ENCODE measurements around the gene NTF3.

The NTF3 gene

DNA sequence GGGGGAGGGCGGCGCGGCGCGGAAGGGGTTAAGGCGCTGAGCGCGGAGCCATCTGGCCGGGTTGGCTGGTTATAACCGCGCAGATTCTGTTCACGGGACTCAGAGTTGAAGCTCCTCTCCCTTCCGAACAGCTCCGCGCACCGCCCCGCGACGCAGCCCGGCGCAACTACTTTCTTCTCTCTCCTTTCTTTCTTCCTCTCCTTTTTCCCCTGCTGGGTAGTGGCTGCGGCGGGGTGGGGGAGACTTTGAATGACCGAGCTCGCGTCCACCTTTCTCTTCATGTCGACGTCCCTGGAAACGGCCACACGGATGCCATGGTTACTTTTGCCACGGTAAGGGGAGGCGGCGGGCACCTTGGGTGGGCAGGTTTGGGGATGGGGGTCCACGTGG is at the start of gene NTF3:
Gene NTF3, plus strand, starts transcription at position 98 of the 390 bp plus-strand sequence. Its CDS starts 217 bp downstream, at position 315.
- DNase-seq = no peak

DNA sequence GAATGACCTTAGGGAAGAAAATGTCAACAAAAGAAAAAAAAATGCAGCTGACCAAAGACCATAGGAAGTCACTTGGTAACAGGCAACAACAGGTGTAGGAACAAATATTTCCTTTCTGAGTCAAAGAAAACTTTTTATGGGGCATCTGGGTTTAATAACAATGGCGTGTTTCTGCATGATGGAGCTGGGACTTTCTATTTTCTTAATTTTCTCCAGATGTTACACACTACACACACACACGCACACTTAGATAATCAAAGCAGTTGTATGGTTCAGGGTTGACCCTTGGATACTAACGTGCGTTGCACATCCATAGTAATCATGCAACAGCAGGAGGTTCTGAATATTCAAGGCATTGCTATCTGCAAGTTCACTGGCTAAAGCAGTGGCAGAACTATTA is 47.9 kb upstream of the NTF3 start:
- DNase-seq = no peak

DNA sequence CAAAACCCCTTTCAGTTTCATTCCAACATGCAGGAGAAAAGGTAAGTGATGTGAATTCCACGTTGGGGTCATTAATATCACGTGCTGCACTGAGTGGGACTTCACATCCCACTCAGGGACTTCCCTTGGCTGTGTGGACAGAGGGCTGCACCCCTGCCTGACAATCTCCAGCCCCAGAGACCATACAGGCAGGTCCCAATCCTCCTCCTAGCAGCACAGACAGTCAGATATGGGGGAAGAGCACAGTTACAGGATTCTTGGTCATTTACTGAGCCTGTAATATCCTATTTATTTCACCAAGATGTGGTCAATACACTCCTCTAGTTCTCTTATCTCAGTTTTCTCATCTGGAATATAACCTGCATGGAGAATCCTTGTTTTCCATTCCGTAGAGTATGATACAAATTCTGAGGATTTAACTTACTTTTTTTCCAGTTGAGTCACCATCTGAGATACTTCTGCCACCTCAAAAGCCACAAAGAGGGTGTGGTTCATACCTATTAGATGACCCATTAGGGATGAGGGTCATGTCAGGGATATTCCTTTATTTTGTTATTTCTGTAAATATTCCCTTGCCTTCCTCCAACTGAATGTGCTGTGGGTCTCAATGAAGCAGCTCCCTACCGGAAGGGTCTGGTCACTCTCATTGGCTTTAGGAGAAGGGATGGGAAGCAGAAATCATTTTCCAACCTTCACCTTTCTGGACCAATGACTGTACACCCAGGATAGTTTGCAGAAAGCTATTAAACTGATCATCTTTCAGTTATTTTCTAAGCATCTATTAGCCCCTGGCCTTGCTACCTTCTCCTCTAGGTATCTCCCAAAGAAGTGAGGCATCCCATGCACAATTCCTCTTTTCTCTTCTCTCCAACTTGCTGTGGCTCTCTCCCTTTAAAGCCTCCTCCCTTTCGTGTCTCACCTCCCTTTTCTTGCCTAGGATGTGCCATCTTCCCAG is 43.0 kb upstream of the NTF3 start:
- DNase-seq = no peak

DNA sequence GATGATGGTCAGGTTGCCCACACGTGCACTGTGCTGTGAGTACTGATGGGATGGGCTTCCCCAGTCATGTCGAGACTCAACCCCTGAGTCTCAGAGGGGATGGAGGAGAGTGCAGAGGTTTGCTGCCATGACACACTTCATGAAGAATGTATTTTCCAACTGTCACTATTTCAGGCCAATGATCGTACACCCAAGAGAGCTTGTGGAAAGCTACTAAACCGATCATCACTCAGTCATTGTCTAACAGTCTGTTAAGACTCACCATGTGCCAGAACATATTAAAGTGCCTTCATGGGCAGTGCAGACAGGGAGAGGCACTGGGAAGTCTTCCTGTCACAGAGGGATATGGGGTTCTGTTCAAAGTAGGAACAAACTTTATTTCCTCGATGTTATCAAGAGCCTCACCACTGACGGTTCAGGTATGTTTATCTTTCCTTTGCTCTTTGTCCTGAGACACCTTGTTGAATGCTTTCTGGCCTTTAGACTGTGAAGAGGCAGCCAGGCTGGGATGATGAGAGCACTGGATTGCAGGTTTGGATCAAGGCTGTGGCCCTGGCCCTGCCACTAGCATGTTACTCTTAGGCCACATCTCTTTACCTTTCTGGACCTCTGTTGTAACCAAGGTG is 41.6 kb upstream of the NTF3 start:
- DNase-seq = no peak

DNA sequence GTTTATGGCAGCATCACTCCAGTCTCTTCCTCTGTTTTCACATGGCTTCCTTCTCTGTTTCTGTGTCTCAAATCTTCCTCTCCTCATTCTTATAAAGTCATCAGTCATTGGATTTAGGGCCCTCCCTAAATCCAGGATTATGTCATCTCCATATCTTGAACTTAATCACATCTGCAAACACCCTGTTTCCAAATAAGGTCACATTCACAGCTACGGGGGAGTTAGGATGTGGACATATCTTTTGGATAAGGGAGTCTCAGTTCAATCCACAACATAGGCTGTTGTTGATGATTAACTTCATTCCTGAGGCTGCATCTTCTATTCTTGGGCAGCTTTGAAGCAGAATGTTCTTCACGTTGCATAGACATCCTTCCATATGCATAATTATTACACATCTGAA is 40.3 kb upstream of the NTF3 start:
- DNase-seq = no peak

DNA sequence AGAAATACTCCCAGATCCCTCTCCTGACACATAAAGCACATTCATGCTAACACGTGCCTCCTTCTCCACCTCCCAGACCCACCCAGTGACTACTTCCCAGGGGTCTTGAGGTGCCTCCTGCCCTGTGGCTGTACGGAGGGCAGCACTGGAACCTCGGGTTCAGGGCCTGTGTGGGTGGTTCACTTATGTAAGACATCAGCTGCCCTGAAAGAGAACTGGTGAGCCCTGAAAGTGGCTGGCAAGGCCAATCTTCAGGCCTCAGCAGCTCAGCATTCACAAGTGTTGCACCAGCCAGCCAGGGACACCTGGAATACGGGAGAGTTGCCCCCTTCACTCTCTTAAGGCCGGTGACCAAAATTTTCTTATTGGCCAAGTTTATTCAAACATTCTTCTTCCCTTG is 38.9 kb upstream of the NTF3 start:
- DNase-seq = no peak

DNA sequence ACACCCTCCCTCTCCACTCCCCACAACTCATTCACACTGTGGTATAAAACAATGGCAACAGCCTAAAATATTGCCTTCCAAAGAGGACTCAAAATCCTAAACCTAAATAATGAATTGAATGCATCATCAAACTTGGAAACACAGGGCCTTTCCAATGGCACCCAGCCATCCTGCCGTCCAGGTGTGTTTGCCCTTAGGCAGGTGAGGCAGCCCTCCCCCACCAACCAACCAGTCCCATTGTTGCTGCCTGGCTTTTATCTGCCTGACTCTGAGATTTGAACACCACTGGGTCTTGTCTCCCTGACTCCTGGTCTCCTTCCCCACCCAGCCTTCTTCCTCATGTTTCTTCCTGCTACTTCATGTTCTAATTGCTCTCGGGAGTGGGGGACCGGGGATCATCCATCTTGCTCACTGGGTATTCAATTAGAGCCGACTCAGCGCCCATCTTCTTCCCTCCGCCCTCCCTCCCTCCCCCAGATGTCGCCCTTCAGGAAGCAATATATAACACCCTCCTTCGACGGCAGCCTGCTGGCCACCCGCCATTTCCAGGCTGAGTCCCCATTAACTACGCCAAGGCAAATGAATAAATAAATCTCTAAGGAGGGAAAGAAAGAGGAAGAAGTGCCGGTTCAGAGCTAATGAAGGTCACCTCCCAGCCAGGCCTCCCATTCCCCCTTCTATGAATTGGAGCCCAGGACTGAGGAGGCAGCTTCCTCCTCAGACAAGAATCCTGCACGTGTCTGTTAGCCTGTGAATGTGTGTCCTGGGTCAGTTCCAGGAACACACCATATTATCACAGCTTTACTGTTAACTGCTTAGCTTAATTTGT is 36.3 kb upstream of the NTF3 start:
- no peak for DNase-seq

DNA sequence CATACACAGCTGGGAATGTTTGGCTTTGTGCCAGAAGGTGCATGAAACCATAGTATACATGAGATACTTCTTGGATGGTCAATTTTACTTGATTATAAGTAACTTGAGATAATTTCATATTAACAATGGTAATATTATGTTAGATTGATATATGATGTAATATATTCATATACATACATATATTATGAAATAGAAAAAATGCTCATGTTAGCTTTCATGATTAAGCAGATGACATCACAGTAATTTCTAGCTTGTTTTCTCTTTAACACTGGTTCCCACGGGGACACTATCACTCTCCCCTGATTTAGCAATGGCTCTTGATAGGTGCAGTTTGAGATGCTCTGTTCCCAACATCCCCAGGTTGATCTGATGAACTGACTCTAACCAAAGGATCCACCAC is 35.4 kb upstream of the NTF3 start:
- DNase-seq = no peak

DNA sequence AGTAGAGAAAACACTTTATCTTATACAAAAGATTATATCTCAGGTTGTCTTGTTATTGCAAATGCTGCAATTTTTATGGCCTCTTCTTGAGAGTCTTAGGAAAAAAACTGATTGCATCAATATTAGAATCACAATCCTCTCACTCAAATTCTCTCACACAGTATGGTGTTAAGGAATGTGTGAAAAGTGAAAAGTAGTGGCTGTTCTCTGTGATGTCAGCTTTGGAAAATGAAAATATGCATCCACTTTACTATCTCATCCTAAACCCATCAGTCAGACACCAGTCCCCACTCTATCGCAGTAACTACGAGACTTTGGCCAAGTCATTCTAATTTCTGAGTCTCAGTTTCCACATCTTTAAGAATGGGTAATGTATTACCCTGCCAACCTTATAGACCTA is 32.6 kb upstream of the NTF3 start:
- DNase-seq = no peak

DNA sequence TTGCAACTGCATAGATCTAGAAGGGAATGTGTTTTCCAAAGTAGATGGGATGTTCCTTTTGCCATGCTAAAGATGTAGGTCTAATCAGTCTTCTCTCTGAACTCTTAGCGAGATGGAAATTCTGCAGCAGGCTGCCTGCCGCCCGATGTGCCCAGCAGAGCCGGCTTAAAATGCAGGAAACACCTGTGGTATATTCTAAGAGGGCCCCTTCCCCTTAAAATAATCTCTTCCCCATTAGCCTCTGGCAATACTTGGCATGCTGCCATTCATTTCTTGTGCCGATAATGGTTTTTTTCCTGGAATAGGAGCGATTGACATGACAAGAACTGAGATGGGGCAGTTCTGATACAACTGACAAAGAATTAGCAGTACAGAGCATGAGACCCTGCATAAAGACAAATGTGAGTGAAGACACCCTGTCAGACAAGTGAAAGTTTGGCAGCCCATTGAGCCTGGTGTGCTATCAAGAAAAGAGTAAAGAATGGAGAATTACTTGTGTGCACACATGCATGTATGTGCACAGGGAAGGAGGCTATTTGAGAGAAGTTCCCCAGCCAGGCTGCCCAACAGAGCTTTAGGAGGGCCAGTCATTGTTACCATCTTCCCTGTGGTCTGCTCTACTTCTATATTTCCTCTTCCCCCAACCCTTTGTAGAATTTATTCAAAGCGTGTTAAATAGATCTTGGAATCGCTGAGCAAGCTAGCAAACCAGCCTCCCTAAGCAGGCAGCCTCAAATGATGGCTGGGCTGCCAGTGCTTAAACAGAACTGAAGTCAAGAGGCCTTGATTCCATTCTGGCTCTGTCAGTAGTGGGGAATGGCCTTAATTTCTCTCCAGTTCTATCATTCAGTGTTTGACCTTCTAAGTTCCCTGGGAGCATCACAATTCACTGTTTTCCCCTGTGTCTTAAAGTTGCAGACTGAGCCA is 29.6 kb upstream of the NTF3 start:
- DNase-seq = no peak

DNA sequence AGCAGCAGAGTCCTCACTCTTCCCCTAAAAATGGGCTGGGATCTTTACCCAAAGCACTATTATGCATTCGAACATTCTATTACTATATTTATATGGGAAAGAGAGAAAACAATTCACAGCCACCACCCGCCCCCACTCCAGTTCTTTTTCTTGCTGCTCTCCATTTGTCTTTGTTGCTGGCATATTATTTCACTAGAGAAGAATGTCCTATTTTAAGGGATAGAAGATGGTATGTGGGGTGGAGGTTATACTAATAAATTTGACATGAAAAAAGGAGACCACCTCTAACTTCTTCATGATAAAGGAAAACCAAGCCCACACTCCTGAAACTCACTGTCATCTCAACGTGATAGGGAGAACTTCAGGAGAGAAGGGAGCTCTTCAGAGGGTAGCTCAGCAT is 28.5 kb upstream of the NTF3 start:
- no peak for DNase-seq

DNA sequence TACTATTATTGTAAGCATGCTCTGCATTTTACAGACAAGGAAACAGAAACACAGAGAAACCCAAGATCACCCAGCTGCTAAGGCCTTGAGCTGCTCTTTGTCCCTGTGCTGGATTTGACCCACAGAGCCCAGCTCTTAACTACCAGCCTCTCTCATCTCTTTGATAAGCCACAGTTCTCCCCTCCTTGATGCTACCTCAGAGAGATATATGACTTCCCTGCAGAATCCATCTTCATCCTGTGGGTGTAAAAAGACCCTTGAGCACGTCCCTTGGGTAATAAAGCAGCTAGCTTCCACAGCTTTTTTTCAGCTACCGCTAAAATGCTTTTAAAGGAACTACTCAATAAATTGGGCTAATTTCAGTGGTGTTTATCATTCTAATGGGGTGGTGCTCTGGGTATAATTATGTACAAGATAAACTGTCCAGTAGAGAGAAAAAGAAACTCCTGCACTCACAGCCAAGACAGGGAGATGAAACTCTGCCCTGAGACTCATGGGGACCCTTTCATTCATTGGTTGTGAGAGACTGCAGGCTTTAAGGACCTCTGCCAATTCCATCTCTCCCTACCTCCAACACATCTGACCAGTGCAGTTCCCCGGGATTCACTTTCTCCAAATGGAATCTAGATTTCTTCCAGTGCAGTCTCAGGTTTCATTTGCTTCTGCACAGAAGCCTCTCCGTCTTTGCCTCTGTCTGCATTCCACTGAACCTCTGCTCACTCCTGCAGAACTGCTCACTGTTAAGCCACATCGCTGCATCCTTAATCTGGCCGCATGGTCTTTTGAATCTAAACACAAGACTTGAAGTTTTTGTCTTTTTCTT is 24.7 kb upstream of the NTF3 start:
- no peak for DNase-seq

DNA sequence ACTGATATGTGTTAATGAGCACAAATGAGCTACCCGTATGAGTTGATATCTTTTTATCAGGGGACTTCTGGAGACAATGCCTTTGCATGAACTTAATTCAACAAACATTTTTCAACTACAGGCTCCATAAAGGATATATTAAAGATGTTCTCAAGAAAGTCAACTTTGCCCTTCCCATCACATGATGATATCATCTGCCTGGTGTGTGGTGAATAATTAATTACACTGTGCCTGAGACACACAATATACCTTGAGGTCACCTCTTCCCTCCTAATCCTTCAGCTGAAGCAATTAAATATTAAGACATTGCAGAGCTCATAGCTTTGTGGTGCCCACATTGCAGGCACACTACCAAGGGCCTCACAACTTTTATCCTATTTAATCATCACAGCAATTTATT is 22.3 kb upstream of the NTF3 start:
- no peak for DNase-seq

DNA sequence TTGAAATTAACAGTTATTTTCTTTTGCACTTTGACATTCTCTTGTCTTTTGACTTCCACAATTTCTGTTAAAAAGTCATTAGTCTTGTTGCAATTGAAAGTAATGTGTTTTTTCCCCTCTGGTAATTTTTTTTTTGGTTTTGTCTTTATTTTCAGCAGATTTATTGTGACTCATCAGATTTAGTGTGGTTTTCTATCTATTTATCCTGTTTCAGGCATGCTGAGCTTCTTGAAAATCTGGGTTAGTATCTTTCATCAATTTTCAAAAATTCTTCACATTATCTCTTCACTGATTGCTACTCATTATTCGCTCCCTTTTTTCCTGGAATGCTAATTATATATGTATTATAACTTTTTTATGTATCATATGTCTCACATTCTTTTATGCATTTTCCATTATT is 15.3 kb upstream of the NTF3 start:
- DNase-seq = no peak

DNA sequence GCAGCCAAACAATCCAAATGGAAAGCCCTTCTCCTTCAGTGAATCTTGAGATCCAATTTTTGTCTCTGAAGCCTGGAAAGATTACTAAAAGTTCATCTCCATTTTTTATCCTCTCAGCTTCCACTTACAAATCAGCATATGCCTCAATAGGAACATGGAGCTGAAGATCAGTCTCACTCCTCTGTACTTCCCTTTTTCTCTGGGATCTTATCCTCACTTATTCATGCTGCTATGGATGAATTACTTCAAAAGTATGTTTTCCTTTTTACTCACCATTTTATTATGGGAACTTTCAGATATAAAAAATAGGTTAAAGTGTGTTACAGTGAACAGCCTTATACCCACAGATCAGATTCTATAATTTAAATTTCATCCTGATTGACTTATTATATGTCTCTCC is 14.4 kb upstream of the NTF3 start:
- DNase-seq = no peak

DNA sequence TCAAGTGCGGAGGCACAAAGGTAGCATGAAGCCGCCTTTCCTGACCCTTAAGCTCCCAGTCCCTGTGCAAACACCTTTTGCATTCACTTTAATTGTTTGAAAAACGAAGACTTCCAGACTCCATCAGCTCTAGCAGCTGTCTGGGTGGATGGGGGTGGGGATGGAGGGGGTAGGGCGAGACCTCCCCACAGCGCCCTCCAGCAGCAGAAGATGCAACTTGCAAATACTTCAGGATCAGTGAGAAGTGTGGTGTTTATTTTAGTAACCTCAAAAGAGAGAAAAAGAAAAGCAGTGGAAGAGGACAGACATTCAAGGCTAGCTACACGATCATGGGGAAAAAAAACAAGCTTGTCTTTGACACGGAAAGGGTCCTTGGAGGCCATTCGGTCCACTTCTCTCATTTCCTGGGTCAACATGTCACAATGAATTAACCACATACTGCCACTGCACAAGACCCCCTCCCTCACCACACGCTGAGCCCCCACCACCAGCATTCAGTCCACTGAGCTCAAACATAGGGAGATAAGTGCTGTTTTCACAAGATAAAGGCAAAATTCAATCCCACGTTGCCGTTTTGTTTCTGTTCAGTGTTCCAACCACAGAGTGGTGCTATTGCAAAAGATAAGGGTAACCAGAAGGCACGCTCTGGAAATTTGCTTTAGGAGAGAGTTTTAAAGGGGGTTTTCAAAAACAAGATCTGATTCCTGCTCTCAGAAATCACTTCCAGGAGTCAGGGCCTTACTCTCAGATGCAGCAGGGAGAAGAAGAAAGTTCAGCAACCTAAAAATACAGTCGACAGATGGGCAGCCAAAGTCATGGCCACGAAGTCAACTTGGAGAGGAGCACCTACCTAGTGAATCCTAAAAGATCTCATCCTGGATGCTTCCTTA is 3.3 kb upstream of the NTF3 start:
- peak in 1 of 2 donors; percentile 37 for DNase-seq

DNA sequence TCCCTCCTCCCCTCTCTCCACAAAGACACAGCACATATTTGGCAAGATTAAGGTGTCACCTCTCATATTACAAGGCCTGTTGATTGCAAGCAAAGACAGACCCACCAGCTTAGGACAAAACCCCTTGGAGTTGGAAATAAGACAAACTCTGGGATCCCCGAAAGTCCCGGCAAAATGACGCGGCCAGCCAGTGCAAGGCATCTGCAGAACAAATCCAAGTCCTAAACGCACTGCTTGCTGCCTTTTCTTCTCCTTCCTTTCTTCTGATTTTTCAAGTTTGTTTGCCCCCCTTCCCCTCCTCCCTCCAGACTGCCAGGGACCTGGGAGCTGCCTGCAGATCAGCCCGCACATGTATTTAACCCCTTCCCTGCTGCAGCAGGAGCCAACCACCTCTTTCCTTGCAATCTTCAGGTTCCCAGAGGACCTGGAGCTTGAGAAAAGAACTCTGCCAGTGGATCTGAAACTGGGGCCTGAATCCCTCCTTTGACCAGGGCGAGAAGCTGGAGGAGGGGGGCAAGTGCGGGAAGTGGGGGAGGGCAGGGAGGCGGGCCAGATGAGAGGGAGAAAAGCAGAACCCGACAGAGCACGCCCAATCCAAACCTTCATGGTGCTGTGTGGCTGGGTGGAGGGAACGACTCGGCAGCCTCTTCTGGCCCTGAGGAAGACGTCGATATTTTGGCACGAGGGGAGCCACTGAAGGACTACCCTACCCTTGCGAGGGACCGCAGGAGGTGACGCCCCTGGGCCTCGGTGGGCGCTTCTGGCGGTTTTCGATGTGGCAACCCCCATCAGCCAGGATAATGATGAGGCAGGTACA is 2.0 kb upstream of the NTF3 start:
- DNase-seq = no peak

DNA sequence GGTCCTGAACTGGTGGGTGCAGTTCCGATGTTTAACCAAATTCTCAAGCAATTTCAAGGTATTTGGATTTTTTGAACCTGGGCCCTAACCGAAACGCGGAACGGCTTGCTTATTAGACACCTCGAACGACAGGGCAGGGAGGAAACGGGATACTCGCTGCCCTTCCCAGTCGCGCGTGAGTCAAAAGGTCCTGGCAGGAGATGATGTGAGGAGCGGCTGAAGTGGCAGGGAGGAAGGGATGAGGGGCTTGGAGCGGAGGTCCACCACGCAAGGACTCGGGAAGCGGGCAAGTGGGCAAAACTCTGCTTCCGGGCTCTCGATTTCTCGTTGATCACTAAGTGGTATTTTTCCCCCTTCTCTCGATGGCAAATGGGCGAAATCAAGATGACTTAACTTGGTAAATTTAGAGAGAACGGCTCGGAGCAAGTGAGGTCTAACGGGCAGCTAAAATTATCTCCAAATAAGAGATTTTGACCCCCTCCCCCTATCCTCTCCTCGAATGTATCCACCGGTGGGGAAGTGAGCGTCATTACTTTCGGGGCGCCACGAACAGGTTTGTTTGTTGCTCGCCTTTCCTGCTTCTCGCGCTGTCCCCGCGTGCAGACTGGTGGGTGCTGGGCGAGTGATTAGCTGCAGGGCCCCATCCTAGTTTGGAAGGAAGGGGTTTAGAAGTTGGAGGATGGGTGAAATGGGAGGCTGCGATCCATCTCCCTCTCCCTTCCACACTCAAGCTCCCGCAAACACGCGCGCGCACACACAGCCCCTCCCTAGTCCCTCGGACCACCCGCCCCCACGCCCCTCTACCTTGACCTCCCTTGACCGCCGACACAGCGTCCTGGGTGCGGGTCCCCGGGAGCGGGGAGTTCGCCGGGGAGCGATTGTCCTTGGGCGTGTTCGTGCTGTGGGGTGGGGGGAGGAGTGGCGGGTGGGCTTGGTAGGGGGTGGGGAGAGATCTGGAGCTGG is 986 bp upstream of the NTF3 start:
- no peak for DNase-seq
